ENCODE results near the gene AFAP1. TPM values are rescaled to one million over a fixed set of nuclear protein-coding genes. Genes with fewer than 3 reads are reported as not detected.

The AFAP1 gene
- total RNA-seq, 2 experiments from 2014 or later = not detected

GRCh38 chr4:7886007-7886973, 53.4 kb downstream of the AFAP1 start:
- CTCF ChIA-PET (ENCODE audit: unreplicated experiment) = interaction anchor here (0.6 kb wide), 1 partner anchor 10 kb away, joined by 6 read pairs; no protein-coding TSS in a partner anchor
- no peaks in the 10 kb centered on the region for H3K79me2 ChIP-seq (ENCODE audit: insufficient read depth, low read depth, low read length)
- POLR2A ChIA-PET = interaction anchor here (0.6 to 1.0 kb wide), 2 partner anchors 14 to 165 kb away, joined by 3 read pairs; no protein-coding TSS in a partner anchor

GRCh38 chr4:7885216-7886006, 54.2 kb downstream of the AFAP1 start:
- ChIA-PET CTCF (ENCODE audit: unreplicated experiment) (interaction anchor here (0.6 kb wide), 1 partner anchor 11 kb away, joined by 6 read pairs; no protein-coding TSS in a partner anchor), POLR2A (interaction anchor here (0.6 to 1.0 kb wide), 2 partner anchors 13 to 166 kb away, joined by 3 read pairs; no protein-coding TSS in a partner anchor)
- Histone ChIP-seq H3K4me3 (ENCODE audit: low read depth, low read length, poor library complexity, severe bottlenecking) (no peak overlapping the region), H3K9me2 (ENCODE audit: insufficient read depth, low read length) (no peaks in the 10 kb centered on the region), H3K79me2 (ENCODE audit: insufficient read depth, low read depth, low read length) (no peaks in the 10 kb centered on the region), H3K27ac (ENCODE audit: low read depth, low read length, poor library complexity, severe bottlenecking) (no peak overlapping the region), H3K36me3 (ENCODE audit: insufficient read depth, low read length) (no peaks in the 10 kb centered on the region), H3K9me3 (ENCODE audit: low read length) (no peaks in the 10 kb centered on the region), H2AFZ (ENCODE audit: low read length) (no peak overlapping the region), H3K4me2 (ENCODE audit: low read length) (no peak overlapping the region), H3K4me1 (ENCODE audit: insufficient read depth, low read length, poor library complexity, severe bottlenecking) (no peaks in the 10 kb centered on the region), H4K20me1 (ENCODE audit: insufficient read depth, low read length) (no peaks in the 10 kb centered on the region)
- TF ChIP-seq CTCF (conservative IDR thresholded peaks at IDR 0.05; ENCODE audit: low read length) (no peak), EZH2phosphoT487 (IDR thresholded peaks at IDR 0.05; ENCODE audit: borderline replicate concordance, low read depth, low read length) (no peak)
- no TSS peak for BruUV-seq (replicated peaks)
- DNase-seq (ENCODE audit: low spot score) = no peak
- intact Hi-C loops (cut with micrococcal nuclease; ENCODE audit: unreplicated experiment) = no loop called here

More at GRCh38 chr4:7886007-7886973, 53.4 kb downstream of the AFAP1 start:
- DNase-seq (ENCODE audit: low spot score) = no peak
- Histone ChIP-seq H3K9me2 (ENCODE audit: insufficient read depth, low read length) (no peaks in the 10 kb centered on the region), H3K4me1 (ENCODE audit: insufficient read depth, low read length, poor library complexity, severe bottlenecking) (no peaks in the 10 kb centered on the region), H3K4me2 (ENCODE audit: low read length) (no peak overlapping the region), H3K9me3 (ENCODE audit: low read length) (no peaks in the 10 kb centered on the region), H3K4me3 (ENCODE audit: low read depth, low read length, poor library complexity, severe bottlenecking) (no peak overlapping the region), H2AFZ (ENCODE audit: low read length) (no peak overlapping the region), H3K36me3 (ENCODE audit: insufficient read depth, low read length) (no peaks in the 10 kb centered on the region), H4K20me1 (ENCODE audit: insufficient read depth, low read length) (no peaks in the 10 kb centered on the region), H3K27ac (ENCODE audit: low read depth, low read length, poor library complexity, severe bottlenecking) (no peak overlapping the region)
- BruUV-seq (replicated peaks) = no TSS peak
- intact Hi-C loops (cut with micrococcal nuclease; ENCODE audit: unreplicated experiment) = no loop called here
- TF ChIP-seq CTCF (conservative IDR thresholded peaks at IDR 0.05; ENCODE audit: low read length) = no peak
- TF ChIP-seq EZH2phosphoT487 (IDR thresholded peaks at IDR 0.05; ENCODE audit: borderline replicate concordance, low read depth, low read length) = no peak
